Hepatocyte (in vitro differentiated cells): ENCODE results near the gene PLEKHD1. TPM values are rescaled to one million over a fixed set of nuclear protein-coding genes. Genes with fewer than 3 reads are reported as not detected.
A peak's percentile ranks its signal among the peaks of the same experiment; 100 is the strongest.

Source experiments
- DNase-seq: peaks from one replicate; pipeline ENCODE4 v3.0.0-alpha.2; 2016; ENCODE audit warnings: low spot score
- H2AFZ ChIP-seq: fragments of 200-600 bp; sonication (generic); 2 replicates; pipeline ENCODE4 v1.6.0; 2016; ENCODE audit warnings: antibody characterized with exemption, mild to moderate bottlenecking
- H3K27ac ChIP-seq: fragments of 200-600 bp; sonication (generic); 2 replicates; pipeline ENCODE4 v1.5.1; 2016; ENCODE audit warnings: mild to moderate bottlenecking
- H3K27me3 ChIP-seq: fragments of 200-600 bp; sonication (generic); 2 replicates; pipeline ENCODE4 v1.6.1; 2016
- H3K36me3 ChIP-seq: fragments of 200-600 bp; sonication (generic); replicated peaks from 2 replicates; pipeline ENCODE4 v1.5.1; 2016; ENCODE audit warnings: low read depth; ENCODE audit not compliant: insufficient read depth
- H3K4me1 ChIP-seq: fragments of 200-600 bp; sonication (generic); 2 replicates; pipeline ENCODE4 v1.5.1; 2016; ENCODE audit warnings: mild to moderate bottlenecking, moderate library complexity; ENCODE audit not compliant: insufficient read depth
- H3K4me2 ChIP-seq: fragments of 200-600 bp; sonication (generic); 2 replicates; pipeline ENCODE4 v1.6.0; 2016
- H3K4me3 ChIP-seq: fragments of 200-600 bp; sonication (generic); 2 replicates; pipeline ENCODE4 v1.5.1; 2016; ENCODE audit warnings: mild to moderate bottlenecking
- H3K79me2 ChIP-seq: fragments of 200-600 bp; sonication (generic); 2 replicates; pipeline ENCODE4 v1.6.0; 2017; ENCODE audit warnings: mild to moderate bottlenecking
- H3K9me2 ChIP-seq: fragments of 200-600 bp; sonication (generic); replicated peaks from 2 replicates; pipeline ENCODE4 v1.6.0; 2017; ENCODE audit warnings: mild to moderate bottlenecking; ENCODE audit not compliant: insufficient read depth
- H3K9me3 ChIP-seq: fragments of 200-600 bp; sonication (generic); 2 replicates; pipeline ENCODE4 v1.5.1; 2016; ENCODE audit warnings: low read depth, mild to moderate bottlenecking
- H4K20me1 ChIP-seq: fragments of 200-600 bp; sonication (generic); 2 replicates; pipeline ENCODE4 v1.6.0; 2016; ENCODE audit warnings: mild to moderate bottlenecking; ENCODE audit not compliant: insufficient read depth, poor library complexity, severe bottlenecking
- CTCF ChIP-seq: fragments of 200-600 bp; sonication (generic); IDR thresholded peaks from 2 replicates; pipeline ENCODE4 v1.5.1; 2016; ENCODE audit warnings: antibody characterized with exemption, mild to moderate bottlenecking; ENCODE audit not compliant: poor library complexity
- EZH2 ChIP-seq: fragments of 200-600 bp; sonication (generic); IDR thresholded peaks from 2 replicates; pipeline ENCODE4 v1.6.1; 2016; ENCODE audit warnings: antibody characterized with exemption, mild to moderate bottlenecking, borderline replicate concordance
- EZH2phosphoT487 ChIP-seq: fragments of 200-600 bp; sonication (generic); IDR thresholded peaks from one replicate; pipeline ENCODE4 v1.6.1; 2018; ENCODE audit warnings: antibody characterized with exemption, mild to moderate bottlenecking, low read depth, moderate library complexity; ENCODE audit not compliant: unreplicated experiment, severe bottlenecking
- whole genome bisulfite sequencing: methylation state at CpG from one replicate; pipeline ENCODE4 v1.1.6; 2016; ENCODE audit warnings: low lambda C conversion rate; ENCODE audit errors: missing lambda C conversion rate; 5-methylcytosine and 5-hydroxymethylcytosine counted together
- polyA plus RNA-seq: library from polyadenylated mRNA; unstranded; fragments of >200 nt; fragmentation: Nextera tagmentation; extraction: Ambion mirVana; gene quantifications from 2 replicates; pipeline ENCODE4 v1.2.1, GENCODE V29; 2016
- total RNA-seq: library from RNA; depleted of rRNA; stranded (reverse); fragments of >200 nt; gene quantifications from 2 replicates; pipeline ENCODE4 v1.2.3, GENCODE V29; 2014

PLEKHD1 gene
- total and polyA plus RNA-seq, 2 experiments from 2014 or later = not detected

DNA sequence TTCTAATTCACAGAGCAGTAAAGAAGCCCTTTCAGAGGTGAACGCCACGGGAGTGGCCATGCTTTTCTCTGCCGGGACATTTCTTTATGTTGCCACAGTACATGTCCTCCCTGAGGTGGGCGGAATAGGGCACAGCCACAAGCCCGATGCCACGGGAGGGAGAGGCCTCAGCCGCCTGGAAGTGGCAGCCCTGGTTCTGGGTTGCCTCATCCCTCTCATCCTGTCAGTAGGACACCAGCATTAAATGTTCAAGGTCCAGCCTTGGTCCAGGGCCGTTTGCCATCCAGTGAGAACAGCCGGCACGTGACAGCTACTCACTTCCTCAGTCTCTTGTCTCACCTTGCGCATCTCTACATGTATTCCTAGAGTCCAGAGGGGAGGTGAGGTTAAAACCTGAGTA is 26.2 kb upstream of the PLEKHD1 start:
- no peak overlapping the region for H3K27ac ChIP-seq
- no peaks in the 10 kb centered on the region for H3K27me3 ChIP-seq
- no peaks in the 10 kb centered on the region for H3K79me2 ChIP-seq
- no peaks in the 10 kb centered on the region for H4K20me1 ChIP-seq
- H3K9me3 ChIP-seq = no peaks in the 10 kb centered on the region
- H3K4me3 ChIP-seq = no peak overlapping the region
- no peaks in the 10 kb centered on the region for H3K9me2 ChIP-seq
- H3K36me3 ChIP-seq = peaks cover 4% of the 10 kb centered on the region
- no peak overlapping the region for H3K4me2 ChIP-seq
- H3K4me1 ChIP-seq = no peaks in the 10 kb centered on the region
- 96% methylated on average over 11 of the region's 11 CpGs for WGBS
- DNase-seq = no peak
- no peak overlapping the region for H2AFZ ChIP-seq
- TF ChIP-seq EZH2phosphoT487 = no peak

GRCh38 chr14:69459122-69459521 is 25.4 kb upstream of the PLEKHD1 start:
- H3K36me3 ChIP-seq = peaks cover 4% of the 10 kb centered on the region
- no peaks in the 10 kb centered on the region for H4K20me1 ChIP-seq
- DNase-seq = no peak
- H3K4me2 ChIP-seq = no peak overlapping the region
- no peaks in the 10 kb centered on the region for H3K9me2 ChIP-seq
- no peak overlapping the region for H3K4me3 ChIP-seq
- H3K27me3 ChIP-seq = no peaks in the 10 kb centered on the region
- no peak overlapping the region for H3K27ac ChIP-seq
- 41% methylated on average over 1 of the region's 1 CpG for WGBS
- H3K79me2 ChIP-seq = no peaks in the 10 kb centered on the region
- no peaks in the 10 kb centered on the region for H3K4me1 ChIP-seq
- H2AFZ ChIP-seq = no peak overlapping the region
- no peaks in the 10 kb centered on the region for H3K9me3 ChIP-seq
- TF ChIP-seq EZH2phosphoT487 (no peak), CTCF (no peak), EZH2 (no peak)

DNA sequence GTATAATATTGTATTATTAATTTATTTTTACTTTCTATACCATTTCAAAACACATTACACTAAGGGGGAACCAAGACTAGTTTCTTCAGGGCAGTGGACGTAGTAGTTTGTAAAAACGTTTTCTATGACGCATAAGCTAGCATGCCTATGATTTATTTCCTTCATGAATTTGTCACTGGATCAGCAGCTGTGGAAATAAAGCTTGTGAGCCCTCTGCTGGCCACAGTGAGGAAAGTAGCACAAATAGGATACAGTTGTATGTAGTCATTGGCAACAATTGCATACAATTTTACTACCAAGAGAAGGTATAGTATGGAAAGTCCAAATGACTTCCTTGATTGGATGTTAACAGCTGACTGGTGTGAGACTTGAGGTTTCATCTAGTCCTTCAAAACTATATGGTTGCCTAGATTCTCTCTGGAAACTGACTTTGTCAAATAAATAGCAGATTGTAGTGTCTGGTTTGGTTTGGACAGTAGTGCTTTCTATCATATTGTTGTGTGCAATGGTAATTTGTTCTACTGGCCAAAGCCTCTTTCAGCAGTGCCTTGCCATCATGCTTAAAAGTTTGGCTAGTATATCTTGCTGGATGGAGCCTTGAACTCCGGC is 24.3 kb upstream of the PLEKHD1 start:
- no peak overlapping the region for H2AFZ ChIP-seq
- DNase-seq = peak; percentile 79
- H3K36me3 ChIP-seq = peaks cover 4% of the 10 kb centered on the region
- no peaks in the 10 kb centered on the region for H3K27me3 ChIP-seq
- H3K4me3 ChIP-seq = no peak overlapping the region
- H3K79me2 ChIP-seq = no peaks in the 10 kb centered on the region
- no peak overlapping the region for H3K27ac ChIP-seq
- no peaks in the 10 kb centered on the region for H4K20me1 ChIP-seq
- H3K9me2 ChIP-seq = no peaks in the 10 kb centered on the region
- no peaks in the 10 kb centered on the region for H3K9me3 ChIP-seq
- TF ChIP-seq CTCF (peak; percentile 87), EZH2phosphoT487 (no peak)
- 28% methylated on average over 4 of the region's 4 CpGs for WGBS
- no peaks in the 10 kb centered on the region for H3K4me1 ChIP-seq
- H3K4me2 ChIP-seq = no peak overlapping the region

DNA sequence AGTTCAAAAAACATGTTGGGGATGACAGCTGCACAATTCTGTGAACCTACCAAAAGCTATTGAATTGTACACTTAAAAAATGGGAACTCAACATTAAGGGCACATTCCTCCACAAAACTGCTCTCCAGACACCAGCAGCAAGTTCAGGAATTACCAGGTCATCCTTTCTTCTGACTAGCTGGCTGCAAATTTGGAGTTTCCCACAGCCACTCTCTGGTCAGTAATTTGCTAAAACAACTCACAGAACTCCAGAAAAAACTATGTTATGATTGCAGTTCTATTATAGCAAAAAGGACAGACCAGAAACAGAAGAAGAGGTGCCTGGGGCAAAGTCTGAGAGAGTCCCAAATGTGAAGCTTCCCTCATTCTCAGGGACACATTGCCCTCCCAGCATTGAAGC is 20.1 kb upstream of the PLEKHD1 start:
- Histone ChIP-seq H3K9me2 (no peaks in the 10 kb centered on the region), H3K9me3 (no peaks in the 10 kb centered on the region), H3K4me2 (no peak overlapping the region), H2AFZ (no peak overlapping the region), H3K27ac (no peak overlapping the region), H4K20me1 (no peaks in the 10 kb centered on the region), H3K36me3 (no peaks in the 10 kb centered on the region), H3K79me2 (no peaks in the 10 kb centered on the region), H3K4me3 (no peak overlapping the region), H3K4me1 (no peaks in the 10 kb centered on the region), H3K27me3 (no peaks in the 10 kb centered on the region)
- DNase-seq = no peak
- TF ChIP-seq CTCF = no peak
- TF ChIP-seq EZH2phosphoT487 = no peak
- no peak for TF ChIP-seq EZH2
